ENCODE measurements around the gene SLC44A4.

The SLC44A4 gene

DNA sequence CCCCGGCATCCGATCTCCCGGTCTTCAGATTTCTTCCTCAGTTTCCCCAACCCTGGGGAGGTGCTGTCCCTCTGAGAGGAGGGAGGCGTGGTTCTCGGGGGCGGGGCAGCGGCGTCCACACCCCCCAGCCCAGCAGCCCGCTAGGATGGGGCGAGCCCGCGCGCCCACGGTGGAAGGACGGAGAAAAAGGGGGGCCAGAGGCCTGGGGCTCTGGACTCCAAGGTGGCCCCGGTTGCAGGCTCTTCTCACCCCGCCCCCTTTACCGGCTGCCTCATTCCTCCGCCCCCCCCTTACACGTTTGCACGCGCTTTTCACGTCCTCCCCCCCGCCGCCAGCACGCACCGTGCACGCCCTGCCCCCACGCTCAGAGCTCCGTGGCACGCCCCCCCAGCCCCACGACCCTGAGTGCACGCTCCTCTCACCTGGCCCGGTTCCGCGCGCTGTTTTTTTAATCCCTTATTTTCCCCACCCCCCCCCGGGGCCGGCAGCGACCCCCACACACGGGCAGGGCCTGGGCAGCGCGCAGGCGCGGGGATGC, 22.7 kb upstream of the SLC44A4 start:
- DNase-seq (ENCODE audit: low read depth in 2 of 2) = peak; percentile 53 to 54

- no peak for DNase-seq (ENCODE audit: low read depth in 2 of 2)
Observed at GRCh38 chr6:31900917-31901414, 22.2 kb upstream of the SLC44A4 start.

DNA sequence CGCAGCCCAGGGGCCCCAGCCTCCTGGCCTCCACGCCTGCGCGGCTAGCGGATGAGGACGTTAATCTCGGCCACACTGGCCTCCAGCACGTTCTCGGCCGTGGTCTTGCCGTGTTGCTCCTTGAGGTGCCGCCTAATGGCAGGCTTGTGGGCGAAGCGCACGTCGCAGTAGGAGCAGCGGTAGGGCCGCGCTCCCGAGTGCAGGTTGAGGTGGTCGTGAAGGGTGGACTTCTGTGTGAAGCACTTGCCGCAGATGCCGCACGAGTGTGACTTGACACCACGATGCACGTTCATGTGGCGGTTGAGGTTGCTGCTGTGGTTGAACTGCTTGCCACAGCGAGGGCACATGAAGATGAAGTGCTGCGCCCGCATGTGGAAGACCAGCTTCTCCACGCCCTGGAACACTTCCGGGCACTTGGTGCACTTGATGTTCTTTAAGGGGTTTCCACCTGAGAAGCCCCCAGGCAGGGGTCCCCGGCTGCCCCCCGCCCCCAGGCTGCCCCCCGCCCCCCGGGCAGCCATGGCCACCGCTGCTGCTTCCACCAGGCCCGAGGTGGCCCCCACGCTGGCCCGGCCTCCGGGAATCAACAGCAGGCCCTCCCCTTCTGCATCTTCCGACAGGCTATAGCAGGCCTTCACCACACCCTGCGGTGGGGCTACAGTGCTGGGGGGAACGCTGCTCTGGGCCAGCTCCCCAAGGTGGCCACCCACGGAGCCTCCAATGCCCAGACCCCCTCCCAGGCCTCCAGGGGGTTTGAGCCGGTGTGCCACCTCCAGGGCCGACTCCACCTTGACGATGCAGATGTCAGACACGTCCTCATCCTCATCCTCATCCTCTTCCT, 21.3 kb upstream of the SLC44A4 start:
- no peak for DNase-seq (ENCODE audit: low read depth in 2 of 2)

- no peak for DNase-seq (ENCODE audit: low read depth in 2 of 2)
Observed at GRCh38 chr6:31899215-31899614, 20.4 kb upstream of the SLC44A4 start.

GRCh38 chr6:31898383-31899011, 19.7 kb upstream of the SLC44A4 start:
- DNase-seq (ENCODE audit: low read depth in 2 of 2) = no peak

- DNase-seq (ENCODE audit: low read depth in 2 of 2) = peak; percentile 65 to 74
Observed at GRCh38 chr6:31897612-31898382, 19.0 kb upstream of the SLC44A4 start, which contains the start of gene EHMT2. TSS of gene EHMT2 (minus strand) at chr6:31897698. CDS start at chr6:31897677, 21 bp downstream.

DNA sequence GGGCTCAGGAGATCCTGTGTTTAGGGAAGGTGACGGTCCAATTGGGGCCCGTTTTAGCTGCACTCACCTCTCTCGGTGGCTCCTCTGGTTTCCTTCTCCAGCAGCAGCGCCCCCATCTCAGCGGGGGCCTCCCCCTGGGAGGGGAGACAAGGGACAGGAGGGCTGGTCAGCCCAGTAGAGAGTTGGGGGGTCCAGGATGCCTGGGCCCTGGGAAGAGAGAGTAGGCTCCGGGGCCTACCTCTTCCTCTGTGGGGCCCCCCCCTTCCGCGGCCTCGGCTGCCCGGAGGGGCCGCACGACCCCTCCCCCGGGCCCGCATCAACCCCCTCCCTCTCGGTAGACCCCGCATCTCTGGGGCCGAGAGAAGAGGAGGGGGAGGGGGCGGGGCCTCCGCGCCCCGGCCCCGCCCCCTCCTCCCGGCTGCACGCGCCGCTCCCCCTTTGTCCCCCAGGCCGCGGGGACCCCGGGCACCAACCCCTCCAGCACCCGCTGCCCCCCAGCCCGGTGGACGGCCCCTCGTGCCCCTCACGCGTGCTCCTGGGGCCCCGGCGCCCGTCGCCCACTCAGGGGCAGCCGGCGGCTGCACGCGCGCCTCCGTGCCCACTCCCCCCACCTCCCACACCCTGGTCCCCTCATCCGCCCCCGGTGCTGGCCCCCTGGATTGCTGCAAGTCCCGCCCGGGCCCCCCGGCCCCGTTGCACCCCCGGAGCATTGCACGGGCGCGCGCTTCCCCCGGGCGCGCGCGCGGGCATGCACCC, 18.2 kb upstream of the SLC44A4 start:
- no peak for DNase-seq (ENCODE audit: low read depth in 2 of 2)

- no peak for DNase-seq (ENCODE audit: low read depth in 2 of 2)
Observed at GRCh38 chr6:31896493-31896855, 17.7 kb upstream of the SLC44A4 start.

DNA sequence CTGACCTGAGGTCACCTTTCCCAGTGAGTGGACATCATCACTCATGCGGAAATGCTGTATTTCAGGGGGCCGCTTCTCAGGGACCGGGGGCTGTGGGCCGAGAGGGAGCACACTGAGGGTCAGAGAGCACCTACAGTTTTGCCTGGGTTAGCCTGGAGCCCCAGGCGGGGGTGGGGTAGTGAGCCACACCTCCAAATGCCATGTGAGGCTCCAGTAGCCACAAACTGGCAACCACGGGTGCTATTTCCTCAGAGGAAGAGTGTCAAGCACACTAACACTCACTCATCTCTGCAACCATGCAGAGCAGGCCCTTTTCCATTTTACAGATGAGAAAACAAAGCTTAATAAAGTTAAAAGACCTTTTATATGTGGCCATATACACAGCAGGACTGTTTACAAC, 14.0 kb upstream of the SLC44A4 start:
- DNase-seq (ENCODE audit: low read depth in 2 of 2) = no peak

DNA sequence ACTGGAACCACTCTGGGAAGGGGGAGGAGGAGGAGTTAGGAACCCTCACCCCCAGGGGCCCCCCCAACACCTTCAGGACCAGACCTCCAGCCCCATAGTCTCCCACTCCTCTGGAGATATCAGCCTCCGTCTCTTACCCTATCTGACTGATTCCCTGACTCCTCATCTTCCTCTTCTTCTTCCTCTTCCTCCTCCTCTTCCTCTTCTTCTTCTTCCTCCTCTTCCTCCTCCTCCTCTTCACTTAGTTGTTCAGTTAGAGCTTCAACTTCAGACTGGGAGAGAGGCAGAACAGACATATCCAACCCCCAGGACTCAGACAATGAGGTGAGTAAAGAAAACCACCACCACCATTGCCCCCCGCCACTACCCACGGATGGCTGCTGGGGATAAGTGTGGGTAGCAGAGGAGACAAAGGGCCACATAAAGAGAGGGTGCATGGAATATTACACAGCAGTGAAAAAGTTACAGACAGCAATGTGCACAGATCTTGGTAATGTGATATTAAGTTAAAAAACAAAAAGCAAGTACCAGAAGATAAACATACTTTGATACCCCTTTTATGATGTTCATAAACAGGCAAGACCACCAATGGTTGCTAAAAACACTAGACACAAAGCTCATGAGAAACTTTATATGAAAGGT, 10.7 kb upstream of the SLC44A4 start:
- DNase-seq (ENCODE audit: low read depth in 2 of 2) = no peak

DNA sequence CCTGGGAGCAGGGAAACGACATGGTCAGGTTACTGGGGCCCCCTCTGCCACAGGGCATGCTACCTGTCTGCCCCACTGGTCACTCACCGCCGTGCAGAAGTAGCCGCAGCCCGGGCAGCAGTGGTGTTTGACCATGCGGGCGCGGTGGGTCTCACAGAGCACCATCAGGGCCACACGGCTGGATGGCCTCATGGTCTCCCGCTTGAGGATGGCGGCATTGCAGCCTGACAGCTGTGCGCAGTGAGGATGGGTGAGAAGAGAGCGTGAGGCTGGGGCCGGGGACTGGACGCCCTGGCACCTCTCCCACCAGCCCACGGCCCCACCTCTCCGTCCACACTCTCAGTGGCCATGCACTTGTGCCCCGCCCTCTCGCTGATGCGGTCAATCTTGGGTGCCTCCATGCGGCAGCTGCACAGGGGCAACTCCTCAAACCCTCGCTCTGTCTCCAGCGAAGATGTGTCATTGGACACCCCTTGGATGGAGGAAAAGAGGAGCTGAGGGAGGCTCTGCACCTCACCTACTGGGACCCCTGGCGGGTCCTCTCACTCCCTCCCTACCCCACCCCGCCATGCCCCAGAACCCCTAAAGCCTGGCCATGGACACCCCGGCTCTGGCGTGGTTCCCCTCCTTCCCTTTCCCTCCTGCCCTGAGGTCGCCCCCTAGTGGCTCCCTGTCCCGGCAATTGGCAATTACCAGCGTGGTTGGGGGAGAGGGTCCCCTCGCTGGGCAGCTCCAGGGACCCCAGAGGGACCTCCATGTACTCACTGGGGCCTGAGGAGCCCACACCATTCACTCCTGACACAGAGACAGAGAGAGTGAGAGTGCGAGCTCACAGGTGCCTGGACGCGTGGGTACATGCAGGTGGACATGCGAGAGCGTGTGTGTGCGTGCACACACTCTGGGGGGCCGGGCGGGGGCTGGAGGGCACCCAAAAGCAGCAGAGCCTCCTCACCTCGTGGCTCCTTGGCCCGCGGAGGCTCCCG, 9.8 kb upstream of the SLC44A4 start:
- DNase-seq (ENCODE audit: low read depth in 2 of 2) = no peak

DNA sequence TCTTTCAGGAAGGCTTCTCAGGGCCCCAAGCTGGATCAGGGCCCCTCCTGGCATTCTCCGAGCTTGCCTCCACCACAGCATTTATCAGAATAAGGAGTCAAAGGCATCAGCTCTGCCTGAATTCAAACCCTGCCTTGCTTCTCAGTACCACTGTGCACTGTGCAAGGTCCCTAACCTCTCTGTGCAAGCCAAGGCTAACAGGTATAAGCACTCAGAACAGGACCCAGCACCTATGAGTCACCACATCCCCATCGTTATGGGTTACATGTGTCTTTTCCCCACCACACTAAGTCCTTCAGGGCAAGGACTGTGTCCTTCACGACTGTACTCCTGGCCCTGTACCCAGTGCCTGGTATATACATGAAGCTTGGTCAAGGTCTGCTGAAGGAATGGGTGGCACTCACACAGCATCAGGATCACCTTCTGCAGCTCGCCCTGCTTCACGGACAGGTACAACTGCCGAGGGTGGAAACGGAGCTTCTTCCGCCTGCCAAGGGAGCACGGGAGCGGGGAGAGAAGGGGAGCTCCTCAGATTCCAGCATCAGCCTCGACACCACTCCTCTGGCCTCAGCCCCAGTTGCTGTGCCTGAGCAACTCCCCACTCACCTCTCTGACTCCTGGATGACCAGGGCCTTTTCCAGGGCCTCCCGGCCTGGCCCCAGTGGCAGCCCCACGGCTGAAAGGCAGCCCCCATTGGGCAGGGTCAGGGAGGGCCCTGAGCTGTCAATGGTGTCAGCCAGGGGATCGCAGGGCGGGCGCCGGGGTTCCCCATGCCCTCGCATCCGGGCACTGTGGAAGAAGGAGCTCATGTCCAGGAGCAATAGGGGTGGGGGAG, 8.6 kb upstream of the SLC44A4 start:
- no peak for DNase-seq (ENCODE audit: low read depth in 2 of 2)

GRCh38 chr6:31886541-31886991, 7.8 kb upstream of the SLC44A4 start:
- no peak for DNase-seq (ENCODE audit: low read depth in 2 of 2)

GRCh38 chr6:31884528-31885035, 5.8 kb upstream of the SLC44A4 start:
- DNase-seq (ENCODE audit: low read depth in 2 of 2) = no peak

DNA sequence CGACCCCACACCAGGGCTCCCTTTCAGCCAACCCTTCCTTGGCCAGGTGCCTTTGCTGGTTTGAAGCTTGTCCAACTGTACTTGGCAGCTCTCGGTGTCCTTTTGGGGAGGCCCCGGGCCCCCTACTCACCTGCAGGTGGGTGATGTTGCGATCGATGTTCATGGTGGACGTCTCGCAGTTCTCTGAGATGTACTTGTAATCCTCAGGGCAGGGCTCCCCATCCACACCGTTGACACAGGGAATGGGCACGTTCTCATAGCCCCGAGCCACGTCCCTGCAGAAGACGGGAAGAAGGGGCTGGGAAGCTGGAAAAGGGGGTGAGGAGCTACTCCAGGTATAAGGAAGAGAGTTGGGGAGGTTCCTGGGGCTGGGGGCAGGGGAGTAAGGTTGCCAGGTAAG, 4.9 kb upstream of the SLC44A4 start:
- no peak for DNase-seq (ENCODE audit: low read depth in 2 of 2)

DNA sequence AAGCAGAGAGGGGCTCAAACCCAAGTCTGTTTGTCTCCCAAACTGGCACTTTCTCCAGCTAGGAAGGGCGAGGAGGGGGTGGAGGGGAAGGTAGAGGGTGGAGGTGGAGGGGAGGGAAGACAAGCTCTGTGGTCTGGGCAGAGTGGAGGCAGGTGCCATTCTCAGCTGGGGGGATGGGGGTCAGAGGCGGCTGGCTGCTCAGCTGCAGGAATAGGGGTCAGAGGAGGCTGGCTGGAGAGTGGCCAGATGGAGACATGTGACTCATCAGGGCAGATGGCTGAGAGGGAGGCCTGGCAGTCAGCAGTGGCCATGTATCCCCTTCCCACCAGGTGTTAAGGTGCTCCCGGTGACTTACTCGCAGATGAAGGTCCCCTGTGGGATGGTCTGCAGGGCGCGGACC, 3.5 kb upstream of the SLC44A4 start:
- no peak for DNase-seq (ENCODE audit: low read depth in 2 of 2)

- no peak for DNase-seq (ENCODE audit: low read depth in 2 of 2)
Observed at GRCh38 chr6:31881136-31881859, 2.5 kb upstream of the SLC44A4 start.

DNA sequence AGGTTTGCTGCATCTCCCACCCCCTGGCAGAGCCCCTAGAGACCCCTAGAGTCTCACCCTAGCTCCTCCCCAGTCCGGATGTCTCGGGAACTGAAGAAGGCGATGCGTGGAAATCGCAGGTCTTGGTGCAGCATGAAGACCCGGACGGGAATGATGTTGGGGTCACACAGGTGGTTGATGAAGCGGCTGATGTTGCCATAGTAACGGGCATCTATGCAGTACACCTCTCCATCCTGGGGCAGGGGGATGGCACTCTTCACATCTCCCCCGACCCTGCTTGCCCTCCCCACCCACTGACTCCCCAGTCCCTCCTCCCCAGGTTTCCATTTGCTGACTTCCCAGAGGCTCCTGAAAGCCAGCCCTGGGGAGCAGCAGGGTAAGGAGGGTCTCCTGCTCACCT, 1.8 kb upstream of the SLC44A4 start:
- DNase-seq (ENCODE audit: low read depth in 2 of 2) = no peak

Data from stimulated activated CD8-positive, alpha-beta memory T cell treated with anti-CD3 and anti-CD28 coated beads, Interleukin-15, amount 100 ng/mL, for 4 hours (primary cell).